WERI-Rb-1 (cell line): ENCODE data around the gene POLR2L.

ENCODE experiments used
- DNase-seq: peaks from one replicate; pipeline ENCODE4 v3.0.0-alpha.2; 2020
- H3K27ac ChIP-seq: fragments of 250-450 bp; sonication (Bioruptor Pico); 2 replicates; pipeline ENCODE4 v1.5.1; 2020; ENCODE audit warnings: mild to moderate bottlenecking, moderate library complexity
- H3K27me3 ChIP-seq: fragments of 250-450 bp; sonication (Bioruptor Pico); 2 replicates; pipeline ENCODE4 v1.5.1; 2021; ENCODE audit warnings: mild to moderate bottlenecking, low read depth, moderate library complexity; ENCODE audit not compliant: insufficient read depth, severe bottlenecking
- H3K36me3 ChIP-seq: fragments of 250-450 bp; sonication (Bioruptor Pico); 2 replicates; pipeline ENCODE4 v1.5.1; 2020; ENCODE audit warnings: mild to moderate bottlenecking, moderate library complexity
- H3K4me3 ChIP-seq: 2 replicates; pipeline ENCODE4 v1.5.1; 2011; ENCODE audit warnings: low read depth, mild to moderate bottlenecking, control low read depth, low read length
- H3K9me3 ChIP-seq: fragments of 250-450 bp; sonication (Bioruptor Pico); 2 replicates; pipeline ENCODE4 v1.5.1; 2021; ENCODE audit warnings: mild to moderate bottlenecking, moderate library complexity; ENCODE audit not compliant: severe bottlenecking
- CTCF ChIP-seq: IDR thresholded peaks from 2 replicates; pipeline ENCODE4 v1.5.1; 2011; ENCODE audit warnings: low read depth, mild to moderate bottlenecking, control low read depth, inconsistent platforms, low read length

The POLR2L gene

GRCh38 chr11:887589-887988, 45.3 kb upstream of the POLR2L start:
- no peaks in the 10 kb centered on the region for H3K9me3 ChIP-seq
- DNase-seq: no peak
- peaks cover 32% of the 10 kb centered on the region for H3K36me3 ChIP-seq
- no peak for TF ChIP-seq CTCF
- H3K27me3 ChIP-seq: no peaks in the 10 kb centered on the region
- H3K4me3 ChIP-seq: no peak overlapping the region
- H3K27ac ChIP-seq: peak overlapping the region; percentile 100

- Histone ChIP-seq H3K27ac (no peak overlapping the region), H3K9me3 (no peaks in the 10 kb centered on the region), H3K27me3 (no peaks in the 10 kb centered on the region), H3K36me3 (peaks cover 39% of the 10 kb centered on the region), H3K4me3 (no peak overlapping the region)
- DNase-seq: no peak
- TF ChIP-seq CTCF: no peak
These were observed 44.2 kb upstream of the POLR2L start for GRCh38 chr11:886568-886967.

- no peak overlapping the region for H3K4me3 ChIP-seq
- no peaks in the 10 kb centered on the region for H3K27me3 ChIP-seq
- no peak for TF ChIP-seq CTCF
- no peak for DNase-seq
- H3K36me3 ChIP-seq: peaks cover 53% of the 10 kb centered on the region
- H3K27ac ChIP-seq: no peak overlapping the region
- no peaks in the 10 kb centered on the region for H3K9me3 ChIP-seq
These were observed 42.3 kb upstream of the POLR2L start for GRCh38 chr11:884578-885070.

- Histone ChIP-seq H3K36me3 (peaks cover 61% of the 10 kb centered on the region), H3K4me3 (no peak overlapping the region), H3K27ac (no peak overlapping the region), H3K9me3 (no peaks in the 10 kb centered on the region), H3K27me3 (no peaks in the 10 kb centered on the region)
- DNase-seq: no peak
- no peak for TF ChIP-seq CTCF
These were observed 41.2 kb upstream of the POLR2L start for GRCh38 chr11:883527-883926.

- Histone ChIP-seq H3K27me3 (no peaks in the 10 kb centered on the region), H3K27ac (no peak overlapping the region), H3K4me3 (no peak overlapping the region), H3K9me3 (no peaks in the 10 kb centered on the region), H3K36me3 (peaks cover 65% of the 10 kb centered on the region)
- DNase-seq: no peak
- no peak for TF ChIP-seq CTCF
These were observed 40.3 kb upstream of the POLR2L start for GRCh38 chr11:882596-882995.

- TF ChIP-seq CTCF: peak; percentile 25; the same call in 1 of the 2 replicates
- H3K27me3 ChIP-seq: no peaks in the 10 kb centered on the region
- no peaks in the 10 kb centered on the region for H3K9me3 ChIP-seq
- no peak overlapping the region for H3K4me3 ChIP-seq
- no peak for DNase-seq
- no peak overlapping the region for H3K27ac ChIP-seq
- peaks cover 49% of the 10 kb centered on the region for H3K36me3 ChIP-seq
These were observed 38.1 kb upstream of the POLR2L start for GRCh38 chr11:880447-880846.
